NCI-H446 treated with DMSO at 0.1 percent for 48 hours (cell line): ENCODE results near the gene KANK2.
"Not testable (repeated sequence)": the region's sequence is repeated elsewhere in the genome, so short reads cannot be mapped to it uniquely, and the experiment has no call there.

Experiments
- DNase-seq: peaks from one replicate; lab custom pipeline; 2025; lab: John Stamatoyannopoulos, UW

KANK2 gene

DNA sequence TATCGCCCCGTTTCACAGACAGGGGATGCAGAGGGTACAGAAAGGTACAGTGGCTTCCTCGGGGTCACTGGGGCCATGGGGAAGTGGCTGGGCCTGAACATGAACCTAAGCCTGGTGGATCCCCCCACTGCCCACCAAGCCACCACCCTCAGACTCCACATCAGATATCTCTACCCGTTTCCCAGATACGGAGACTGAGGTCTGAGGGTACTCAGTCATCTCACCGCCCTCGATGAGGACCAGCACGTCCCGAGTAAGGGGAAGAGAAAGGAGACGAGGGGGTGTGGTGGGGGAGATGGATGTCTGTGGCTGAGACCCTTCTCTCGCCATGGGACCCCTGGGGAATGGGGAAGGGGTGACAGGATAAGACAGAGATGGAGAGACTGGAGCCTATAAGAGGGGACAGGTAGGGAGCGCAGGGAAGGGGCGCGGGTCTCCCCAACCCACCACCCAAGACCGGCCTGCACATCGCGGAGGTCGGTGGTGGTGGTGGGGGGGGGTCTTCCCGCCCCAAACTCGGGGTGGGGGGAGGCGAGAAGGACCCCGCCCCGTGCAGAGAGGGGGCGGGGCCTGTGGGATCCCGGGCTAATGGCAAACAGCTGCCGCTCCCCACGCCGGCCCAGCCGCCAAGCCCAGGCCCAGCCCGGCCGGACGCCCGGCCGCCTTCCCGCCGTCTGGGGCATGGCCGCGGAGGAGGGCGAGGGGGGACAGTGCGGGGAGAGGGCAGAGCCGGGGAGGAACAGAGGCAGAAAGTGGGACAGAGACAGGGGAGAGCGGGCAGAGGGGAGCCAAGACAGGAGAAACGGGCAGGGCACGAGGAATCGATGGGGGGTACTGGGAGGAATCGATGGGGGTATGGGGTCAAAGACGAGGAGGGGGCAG is 698 bp downstream of the KANK2 start:
- no peak for DNase-seq

DNA sequence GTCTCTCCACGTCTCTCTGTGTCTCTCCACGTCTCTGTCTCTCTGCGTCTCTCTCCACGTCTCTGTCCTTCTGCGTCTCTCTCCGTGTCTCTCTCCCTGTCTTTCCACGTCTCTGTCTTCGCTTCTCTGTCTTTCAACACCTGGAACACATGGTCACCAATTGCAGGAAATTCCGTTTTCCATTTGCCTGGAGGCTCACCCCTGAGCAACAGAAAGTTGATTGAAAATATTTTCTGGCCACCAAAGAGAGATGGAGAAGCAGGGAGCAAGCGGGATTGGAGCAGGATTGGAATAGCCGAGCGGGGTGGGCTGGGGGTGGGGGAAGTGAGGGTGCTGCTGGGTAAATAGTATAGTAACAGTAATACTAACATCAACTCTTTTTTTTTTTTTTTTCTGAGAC is 1.7 kb downstream of the KANK2 start:
- no peak for DNase-seq

DNA sequence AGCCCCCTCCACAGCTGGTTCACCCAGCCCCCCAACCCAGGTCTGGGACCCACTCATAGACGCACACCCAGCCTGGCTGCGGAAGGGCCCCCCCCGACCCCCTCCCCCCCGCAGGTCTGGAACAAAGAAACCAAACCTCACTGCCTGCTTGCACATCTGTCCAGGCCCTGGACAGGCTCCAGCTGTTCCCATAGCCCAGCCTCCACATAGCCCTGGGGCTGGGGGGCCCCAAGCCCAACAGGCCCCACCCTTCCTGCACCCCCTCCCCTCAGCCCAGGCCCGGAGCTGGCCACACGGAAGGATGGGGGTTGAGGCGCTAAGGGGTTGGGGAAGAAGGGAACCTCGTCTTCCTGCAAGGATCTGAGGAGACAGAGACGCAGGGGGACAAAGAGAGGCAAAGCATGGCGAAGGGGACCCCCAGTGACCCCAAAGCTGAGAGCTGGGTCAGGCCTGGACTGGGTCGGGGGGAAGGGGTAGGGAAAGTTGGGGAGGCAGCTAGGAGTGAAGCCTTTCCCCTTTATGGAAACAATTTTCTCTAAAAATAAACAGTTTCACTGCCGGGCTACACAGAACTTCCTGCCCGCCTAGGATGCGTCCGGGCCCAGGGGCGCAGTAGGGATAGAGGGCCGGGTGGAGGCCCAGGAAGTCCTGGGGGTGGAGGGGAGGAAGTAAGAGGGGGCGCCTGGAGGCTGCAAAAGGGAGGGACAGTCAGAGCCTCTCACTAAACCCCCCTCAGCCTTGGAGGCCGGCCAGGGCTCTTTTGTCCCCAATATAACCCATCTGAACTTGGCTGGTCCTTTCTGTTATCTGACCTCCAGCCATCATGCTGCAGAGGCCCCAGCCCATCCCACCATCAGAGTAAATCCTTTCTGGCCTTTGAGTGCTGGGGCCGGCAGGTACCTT is 2.4 kb downstream of the KANK2 start:
- DNase-seq = no peak

DNA sequence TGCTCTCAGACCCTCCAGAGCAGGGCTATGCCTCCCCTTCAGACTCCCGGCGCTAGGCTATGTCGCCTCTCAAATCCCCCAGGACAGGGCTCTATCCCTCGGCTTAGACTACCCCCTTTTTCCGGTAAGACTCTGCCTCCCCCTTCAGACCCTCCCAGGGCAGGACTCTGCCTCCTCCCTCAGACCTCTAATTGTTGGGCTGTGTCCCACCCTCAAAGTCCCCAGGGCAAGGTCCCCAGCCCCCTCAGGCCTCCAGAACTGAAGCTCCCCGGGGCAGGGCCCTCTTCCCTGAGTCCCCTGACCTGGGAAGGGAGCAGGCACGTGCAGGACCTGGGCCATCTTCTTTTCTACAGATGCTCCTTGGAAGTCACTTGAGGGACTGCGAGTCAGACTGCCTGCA is 3.2 kb downstream of the KANK2 start:
- no peak for DNase-seq

DNA sequence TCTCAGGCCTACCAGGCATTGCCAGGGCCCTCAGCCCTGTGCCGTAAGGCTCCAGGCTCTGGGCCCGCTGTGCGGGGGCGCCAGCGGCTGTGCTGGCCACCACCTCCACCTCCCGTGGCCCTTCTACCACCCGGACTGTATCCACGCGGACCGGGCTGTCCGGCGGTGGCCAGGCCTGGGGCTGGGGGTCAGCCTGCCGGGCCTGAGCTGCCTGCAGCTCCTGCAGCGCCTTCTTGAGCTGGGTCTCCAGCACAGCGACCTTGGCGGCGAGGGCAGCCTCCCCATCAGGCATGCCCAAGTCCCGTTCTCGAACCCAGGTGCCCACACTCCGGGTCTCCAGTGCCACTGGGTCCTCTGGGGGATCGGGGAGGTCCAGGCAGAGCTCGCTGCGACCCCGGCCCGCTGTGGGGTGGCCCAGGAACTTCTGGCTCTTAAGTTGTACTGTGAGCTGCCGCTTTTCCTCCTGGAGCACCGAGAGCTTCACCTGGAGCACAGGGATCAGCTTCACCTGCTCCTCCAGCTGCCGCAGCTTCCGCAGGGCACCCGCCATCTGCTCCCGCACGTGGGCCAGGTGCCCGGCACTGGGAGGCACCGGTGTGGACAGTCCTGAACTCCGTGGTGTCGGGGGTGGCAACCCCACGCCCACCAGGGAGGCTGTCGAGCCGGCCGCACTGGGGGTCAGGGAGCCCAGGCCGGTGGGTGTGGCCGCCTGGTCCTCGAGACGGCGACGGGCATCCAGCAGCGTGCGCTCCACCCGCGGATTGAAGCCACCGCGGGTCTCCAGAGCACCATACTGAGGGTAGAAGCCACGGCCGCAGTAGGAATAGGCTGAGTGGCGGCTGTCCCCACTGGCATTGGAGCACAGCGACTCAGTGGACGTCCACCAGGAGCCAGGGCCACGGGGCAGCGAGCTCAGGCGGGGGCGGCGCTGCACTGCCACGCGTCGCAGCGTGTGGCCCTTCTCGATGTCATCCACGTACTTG is 4.1 kb downstream of the KANK2 start:
- DNase-seq = no peak

DNA sequence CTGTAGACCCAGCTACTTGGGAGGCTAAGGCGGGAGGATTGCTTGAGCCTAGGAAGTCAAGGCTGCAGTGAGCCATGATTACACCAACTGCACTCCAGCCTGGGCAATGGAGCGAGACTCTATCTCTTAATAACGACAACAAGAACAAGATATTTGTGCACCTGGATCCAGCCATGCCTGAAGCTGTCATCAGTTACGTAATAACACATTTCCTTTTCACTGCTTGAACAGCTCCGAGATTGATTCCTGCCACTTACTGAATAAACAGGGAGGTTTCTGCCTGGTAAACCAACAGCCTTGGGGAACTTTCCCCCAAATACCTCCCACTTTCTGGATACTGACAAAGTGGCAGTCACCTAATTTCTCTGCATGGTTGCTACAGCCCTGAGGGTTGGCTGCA is 5.4 kb downstream of the KANK2 start:
- DNase-seq = no peak

- DNase-seq = no peak
Measured at GRCh38 chr19:11191273-11191755, 6.0 kb downstream of the KANK2 start.

- DNase-seq = no peak
Measured at GRCh38 chr19:11190501-11190900, 6.8 kb downstream of the KANK2 start.

GRCh38 chr19:11187441-11187840 is 9.9 kb downstream of the KANK2 start:
- DNase-seq = no peak

DNA sequence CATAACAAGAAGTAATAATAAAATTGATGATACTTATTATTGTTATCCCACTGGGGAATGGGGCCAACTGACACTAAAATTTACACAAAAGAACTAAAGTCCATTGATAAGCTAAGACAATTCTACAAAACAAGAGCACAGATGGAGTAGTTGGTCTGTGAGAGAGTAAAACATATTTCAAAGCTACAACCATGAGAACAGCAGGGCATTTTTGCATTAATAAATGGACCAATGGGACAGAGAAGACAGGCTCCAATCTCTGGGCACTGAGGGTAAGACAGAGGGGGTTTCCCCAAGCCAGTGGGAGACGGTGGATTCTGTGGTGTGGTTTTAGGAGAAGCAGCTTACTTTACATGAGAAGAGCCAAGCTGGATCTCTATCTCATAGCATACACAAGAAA is 14.4 kb downstream of the KANK2 start:
- DNase-seq = no peak

DNA sequence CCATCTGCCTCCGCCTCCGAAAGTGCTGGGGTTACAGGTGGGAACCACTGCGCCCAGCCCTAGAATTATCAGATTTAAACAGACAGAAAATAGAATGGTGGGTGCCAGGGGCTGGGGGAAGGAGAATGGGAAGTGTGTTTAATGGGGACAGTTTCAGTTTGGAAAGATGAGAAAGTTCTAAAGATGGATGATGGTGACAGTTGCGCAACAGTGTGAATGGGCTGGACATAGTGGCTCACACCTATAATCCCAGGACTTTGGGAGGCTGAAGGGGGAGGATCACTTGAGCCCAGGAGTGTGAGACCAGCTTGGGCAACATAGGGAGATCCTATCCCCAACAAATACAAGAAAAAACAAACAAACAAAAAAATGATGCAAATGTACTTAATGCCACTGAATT is 15.9 kb downstream of the KANK2 start:
- no peak for DNase-seq

DNA sequence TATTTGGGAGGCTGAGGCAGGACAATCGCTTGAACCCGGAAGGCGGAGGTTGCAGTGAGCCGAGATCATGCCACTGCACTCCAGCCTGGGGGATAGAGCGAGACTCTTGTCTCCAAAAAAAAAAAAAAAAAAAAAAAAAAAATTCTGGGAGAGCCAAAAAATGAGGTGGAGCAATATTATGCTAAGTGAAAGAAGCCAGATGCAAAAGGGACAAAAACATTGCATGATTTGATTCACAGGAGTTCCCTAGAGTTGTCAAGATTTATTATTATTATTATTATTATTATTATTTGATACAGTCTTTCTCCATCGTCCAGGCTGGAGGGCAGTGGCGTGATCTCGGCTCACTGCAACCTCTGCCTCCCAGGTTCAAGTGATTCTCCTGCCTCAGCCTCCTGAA is 16.4 kb downstream of the KANK2 start:
- DNase-seq = not testable (repeated sequence)

GRCh38 chr19:11180346-11180745 is 17.0 kb downstream of the KANK2 start:
- DNase-seq = no peak

DNA sequence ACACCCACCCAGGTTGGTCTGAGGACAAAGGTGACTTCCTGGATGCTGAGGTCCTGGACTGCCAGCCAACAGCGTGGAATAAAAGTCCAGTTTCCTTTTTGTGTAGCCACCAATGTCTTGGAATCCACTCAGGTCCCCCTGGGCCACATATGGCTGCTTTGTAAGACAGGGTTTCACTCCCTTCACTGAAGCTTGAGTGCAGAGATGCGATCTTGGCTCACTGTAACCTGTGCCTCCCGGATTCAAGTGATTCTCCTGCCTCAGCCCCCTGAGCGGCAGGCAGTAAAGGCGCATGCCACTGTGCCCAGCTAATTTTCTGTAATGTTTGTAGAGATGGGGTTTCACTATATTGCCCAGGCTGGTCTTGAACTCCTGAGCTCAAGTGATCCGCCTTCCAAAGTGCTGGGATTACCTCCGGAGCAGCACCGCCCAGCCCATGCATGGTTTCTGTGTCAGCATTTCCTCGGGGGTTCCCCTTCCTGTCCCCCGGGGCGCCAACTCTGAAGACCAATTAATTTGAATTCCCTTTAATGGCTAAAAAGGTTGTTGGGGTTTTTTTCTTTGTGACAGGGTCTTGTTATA is 17.5 kb downstream of the KANK2 start:
- no peak for DNase-seq

GRCh38 chr19:11179145-11179465 is 18.2 kb downstream of the KANK2 start:
- not testable (repeated sequence) for DNase-seq

- DNase-seq = no peak
Measured at GRCh38 chr19:11177592-11177991, 19.8 kb downstream of the KANK2 start.

DNA sequence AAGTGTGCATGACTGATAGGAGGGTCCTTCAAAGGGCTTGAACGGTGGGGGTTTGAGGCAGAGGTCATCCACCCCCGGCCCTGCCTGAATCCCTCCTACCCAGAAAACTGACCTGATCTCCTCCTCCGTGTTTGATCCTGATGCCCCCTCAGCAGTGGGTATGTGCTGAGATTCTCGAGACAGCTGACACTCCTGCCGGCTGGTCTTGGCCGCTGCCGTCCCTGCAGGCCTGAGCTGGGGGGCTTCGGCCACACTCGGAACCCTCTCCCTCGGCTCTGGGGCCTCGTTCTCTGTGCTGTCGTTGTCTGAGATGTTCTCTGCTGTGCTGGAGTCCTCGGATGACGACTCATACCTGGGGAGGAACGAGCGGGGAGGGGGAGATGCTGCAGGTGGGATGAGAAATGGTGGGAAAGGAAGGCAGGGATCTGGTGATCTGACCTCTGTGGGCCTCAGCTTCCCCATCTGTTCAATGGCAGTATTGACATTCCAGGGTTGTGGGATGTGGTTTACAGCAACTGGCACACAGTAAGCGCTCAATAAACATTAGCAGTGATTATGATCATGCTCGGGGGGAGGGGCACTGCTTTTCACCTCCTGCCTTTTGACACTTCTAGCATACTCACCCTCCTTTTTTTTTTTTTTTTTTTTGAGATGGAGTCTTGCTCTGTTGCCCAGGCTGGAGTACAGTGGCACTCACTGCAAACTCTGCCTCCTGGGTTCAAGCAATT is 20.7 kb downstream of the KANK2 start:
- no peak for DNase-seq

DNA sequence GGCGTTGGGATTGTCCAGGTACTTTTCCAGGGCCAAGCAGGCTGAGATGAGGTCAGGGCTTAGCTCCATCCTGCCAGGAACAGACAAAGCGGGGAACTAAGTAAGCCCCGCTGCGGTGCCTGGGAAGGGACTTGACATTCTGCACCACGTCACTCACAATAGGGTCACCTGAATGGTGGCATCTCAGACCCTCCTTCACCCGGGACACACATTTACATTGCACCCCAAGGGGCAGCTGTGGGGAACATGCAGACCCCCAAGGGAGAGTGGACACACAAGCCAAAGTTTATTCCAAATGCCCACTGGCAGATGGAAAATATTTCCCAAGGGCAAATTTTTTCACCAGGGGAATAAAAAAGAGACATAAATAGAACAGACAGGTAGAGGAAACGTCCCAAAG is 21.4 kb downstream of the KANK2 start:
- DNase-seq = no peak

- no peak for DNase-seq
Measured at GRCh38 chr19:11174336-11174735, 23.0 kb downstream of the KANK2 start.

DNA sequence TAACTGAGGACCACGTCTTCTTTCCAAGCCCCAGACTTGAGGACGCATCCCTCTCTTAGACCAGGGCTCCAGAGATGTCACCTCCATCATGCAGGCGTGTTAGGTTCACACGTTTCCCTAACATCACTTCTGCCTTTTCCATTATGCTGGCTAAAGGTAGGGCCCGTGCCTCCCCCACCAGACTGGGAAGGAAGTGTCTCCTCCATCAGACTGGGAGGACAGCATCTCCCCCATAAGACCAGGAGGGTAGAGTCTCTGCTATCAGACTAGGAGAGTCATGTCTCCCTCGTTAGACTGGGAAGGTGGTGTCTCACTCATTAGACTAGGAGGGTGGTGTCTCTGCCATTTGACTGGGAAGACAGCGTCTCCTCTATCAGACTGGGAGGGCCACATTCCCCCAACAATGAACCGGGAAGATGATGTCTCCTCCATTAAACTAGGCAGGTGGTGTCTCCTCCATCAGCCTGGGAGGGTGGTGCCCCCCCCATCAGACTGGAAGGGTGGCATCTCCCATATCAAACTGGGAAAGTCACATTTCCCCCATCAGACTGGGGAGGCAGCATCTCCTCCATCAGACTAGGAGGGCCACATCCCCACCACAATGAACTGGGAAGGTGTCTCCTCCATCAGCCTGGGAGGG is 23.7 kb downstream of the KANK2 start:
- DNase-seq = no peak
